ENCODE data around the gene B4GALNT4.
"Not testable (repeated sequence)": the region's sequence is repeated elsewhere in the genome, so short reads cannot be mapped to it uniquely, and the experiment has no call there.

Gene B4GALNT4

DNA sequence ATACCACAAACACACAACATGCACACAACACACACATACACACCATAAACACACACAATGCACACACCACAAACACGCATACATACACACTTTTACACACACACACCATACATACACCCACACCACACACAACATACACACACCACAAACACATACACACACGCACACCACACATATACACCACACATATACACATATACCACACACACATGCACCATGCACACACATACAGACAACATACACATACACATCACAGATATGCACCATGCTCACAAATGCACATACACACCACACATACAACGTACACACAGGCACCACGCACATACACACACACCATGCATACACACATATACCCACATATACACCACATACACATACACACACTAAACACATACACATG is 11.7 kb upstream of the B4GALNT4 start:
- no peak for DNase-seq (ENCODE audit: low read depth in 3 of 3)

DNA sequence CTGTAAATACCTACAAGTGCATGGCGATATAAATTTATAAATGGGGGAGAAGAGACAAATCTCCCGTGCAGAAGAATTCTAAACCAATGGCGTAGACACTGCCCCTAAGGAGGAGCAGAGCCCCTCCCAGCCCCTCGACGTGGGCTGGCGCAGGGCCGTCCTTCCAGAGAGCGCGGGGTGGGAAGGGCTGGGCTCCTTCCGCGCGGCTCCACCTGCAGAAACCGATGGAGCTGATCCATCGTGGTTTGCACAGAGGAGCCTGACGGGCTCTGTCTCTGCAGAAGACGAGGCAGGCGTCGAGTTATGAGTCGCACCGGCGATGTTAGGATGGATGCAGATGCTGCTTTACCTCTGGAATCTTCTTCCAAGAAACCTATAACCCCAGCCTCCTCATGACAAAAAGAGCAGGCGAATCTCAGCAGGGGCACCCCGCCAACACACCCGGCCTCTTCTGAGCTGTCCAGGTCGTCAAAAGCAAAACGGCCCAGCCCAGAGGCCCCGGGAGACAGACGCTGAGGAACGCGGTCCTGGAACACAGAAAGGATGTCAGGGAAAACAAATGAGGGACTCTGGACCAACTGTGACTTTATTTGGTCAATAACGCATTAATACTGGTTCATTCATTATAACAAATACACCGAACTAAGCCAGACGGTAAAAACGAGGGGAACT is 11.0 kb upstream of the B4GALNT4 start:
- DNase-seq (ENCODE audit: low read depth in 3 of 3): no peak

DNA sequence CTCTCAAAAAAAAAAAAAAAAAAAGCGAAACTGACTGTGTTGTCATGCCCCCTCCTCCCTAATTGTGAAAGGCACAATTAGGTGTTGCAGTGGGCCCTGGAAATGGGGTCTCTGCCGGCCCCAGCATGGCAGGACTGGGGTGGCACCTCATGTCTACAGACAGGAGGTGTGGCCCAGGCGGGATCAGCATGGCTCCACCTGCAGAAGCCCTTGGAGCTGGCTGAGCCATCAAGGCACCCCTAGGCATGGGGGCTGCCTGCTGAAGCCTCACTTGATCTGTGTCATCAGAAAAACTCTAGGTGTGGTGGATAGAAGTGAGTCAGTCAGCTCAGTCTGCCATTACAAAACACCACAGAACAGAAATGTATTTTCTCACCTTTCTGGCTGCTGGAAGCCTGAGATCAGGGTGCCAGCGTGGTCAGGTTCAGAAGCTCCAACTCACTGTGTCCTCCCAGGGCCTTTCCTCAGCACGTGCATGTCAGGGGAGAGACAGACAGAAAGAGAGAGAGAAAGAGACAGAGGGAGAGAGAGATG is 10.1 kb upstream of the B4GALNT4 start:
- peak in 1 of 3 experiments; percentile 21 for DNase-seq (ENCODE audit: low read depth in 3 of 3)

DNA sequence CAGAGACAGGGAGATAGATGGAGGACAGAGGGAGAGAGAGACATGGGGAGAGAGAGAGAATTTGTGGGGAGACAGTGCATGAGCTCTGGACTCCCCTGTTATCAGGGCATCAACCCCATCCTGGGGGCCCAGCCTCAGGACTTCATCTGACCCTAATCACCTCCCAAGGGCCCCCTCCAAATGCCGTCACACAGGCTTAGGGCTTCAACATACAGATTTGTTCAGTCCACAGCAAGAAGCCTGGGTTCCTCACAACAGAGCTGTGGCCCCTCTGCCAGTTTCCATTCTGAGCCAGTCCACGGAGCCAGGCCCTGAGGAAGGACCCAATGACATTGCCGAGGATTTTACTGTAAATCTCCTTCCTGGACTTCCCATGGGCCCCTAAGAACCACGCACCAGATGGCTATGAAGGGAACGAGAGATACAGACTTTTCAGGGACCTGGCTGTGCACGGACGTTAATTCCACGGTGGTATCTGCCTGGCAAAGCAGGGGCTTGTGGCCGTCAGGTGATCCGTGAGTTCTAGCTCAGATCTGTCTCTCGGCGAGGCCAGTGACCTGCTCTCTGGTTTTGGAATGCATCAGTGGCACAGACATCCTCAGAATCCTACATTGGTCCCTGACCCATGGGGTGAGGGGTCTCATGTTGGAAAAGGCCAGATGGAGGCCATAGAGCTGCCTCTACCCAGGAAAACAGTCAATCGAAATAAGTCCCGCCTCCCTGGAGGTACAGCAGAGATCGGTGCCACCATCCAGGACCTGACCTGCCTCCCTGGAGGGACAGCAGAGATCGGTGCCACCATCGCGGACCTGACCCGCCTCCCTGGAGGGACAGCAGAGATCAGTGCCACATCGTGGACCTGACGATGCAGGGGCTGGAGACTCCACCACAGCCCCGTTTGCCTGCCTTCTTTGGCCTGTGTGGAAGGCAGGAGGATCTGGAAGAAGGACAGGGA is 8.7 kb upstream of the B4GALNT4 start:
- no peak for DNase-seq (ENCODE audit: low read depth in 3 of 3)

DNA sequence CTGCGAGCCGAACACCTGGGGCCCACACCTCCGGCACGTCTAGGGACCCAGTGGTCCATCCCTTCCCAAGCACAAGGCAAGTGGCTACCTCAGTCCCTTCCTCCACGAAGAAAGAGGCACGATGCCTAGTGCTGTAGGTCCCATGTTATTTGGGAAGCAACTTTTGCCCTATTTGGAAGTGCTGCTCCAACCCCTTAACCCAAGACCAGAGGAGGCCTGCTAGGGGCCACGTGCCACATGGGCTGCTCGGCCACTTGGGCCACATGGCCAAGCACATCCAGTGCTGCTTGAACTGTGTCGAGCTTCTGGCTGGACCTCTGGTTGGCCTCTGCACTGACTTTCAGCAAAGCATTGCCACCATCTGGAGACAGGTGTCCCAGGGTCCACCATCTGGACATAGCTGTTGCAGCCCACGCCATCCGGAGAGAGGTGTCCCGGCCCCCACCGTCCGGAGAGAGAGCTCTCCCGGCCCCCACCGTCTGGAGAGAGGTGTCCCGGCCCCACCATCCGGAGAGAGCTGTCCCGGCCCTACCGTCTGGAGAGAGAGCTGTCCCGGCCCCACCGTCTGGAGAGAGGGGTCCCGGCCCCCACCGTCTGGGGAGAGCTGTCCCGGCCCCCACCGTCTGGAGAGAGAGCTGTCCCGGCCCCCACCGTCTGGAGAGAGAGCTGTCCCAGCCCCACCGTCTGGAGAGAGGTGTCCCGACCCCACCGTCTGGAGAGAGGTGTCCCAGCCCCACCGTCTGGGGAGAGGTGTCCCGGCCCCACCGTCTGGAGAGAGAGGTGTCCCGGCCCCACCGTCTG is 6.5 kb upstream of the B4GALNT4 start:
- no peak for DNase-seq (ENCODE audit: low read depth in 3 of 3)

DNA sequence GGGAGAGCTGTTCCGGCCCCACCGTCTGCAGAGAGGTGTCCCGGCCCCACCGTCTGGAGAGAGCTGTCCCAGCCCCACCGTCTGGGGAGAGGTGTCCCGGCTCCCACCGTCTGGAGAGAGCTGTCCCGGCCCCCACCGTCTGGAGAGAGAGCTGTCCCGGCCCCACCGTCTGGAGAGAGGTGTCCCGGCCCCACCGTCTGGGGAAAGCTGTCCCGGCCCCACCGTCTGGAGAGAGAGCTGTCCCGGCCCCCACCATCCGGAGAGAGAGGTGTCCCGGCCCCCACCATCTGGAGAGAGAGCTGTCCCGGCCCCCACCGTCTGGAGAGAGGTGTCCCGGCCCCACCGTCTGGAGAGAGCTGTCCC is 5.9 kb upstream of the B4GALNT4 start:
- DNase-seq (ENCODE audit: low read depth in 3 of 3): not testable (repeated sequence)

DNA sequence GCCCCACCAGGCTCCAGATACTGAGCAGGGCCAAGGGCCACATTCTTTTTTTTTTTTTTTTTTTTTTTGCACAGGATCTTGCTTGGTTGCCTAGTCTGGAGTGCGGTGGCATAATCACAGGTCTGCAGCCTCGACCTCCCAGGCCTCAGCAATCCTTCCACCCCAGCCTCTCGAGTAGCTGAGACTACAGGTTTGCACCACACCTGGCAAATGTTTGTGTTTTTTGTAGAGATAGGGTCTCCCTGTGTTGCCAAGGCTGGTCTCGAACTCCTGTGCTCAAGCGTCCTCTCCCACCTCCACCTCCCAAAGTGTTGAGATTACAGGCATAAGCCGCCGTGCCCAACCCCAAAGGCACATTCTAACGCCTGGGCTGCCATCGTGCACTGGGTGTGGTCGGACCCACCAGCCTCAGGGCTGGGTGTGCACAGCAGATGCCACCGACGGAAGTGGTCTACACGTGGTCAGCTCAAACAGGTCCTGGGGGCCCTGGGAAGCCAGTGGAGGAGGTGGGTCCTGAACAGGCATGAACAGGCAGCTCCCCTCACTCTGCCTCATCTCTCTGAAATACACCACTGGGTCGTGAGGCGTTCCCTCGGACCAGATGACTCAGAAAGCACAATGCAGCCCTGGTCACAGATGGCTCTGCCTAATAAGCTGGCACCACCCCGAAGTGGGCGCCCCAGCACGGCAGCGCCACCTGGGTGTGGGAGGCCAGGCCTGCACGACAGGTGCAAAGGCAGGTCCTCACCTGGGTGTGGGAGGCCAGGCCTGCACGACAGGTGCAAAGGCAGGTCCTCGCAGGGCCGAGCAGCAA is 5.1 kb upstream of the B4GALNT4 start:
- DNase-seq (ENCODE audit: low read depth in 3 of 3): peak in 2 of 3 experiments; percentile 15 to 51

DNA sequence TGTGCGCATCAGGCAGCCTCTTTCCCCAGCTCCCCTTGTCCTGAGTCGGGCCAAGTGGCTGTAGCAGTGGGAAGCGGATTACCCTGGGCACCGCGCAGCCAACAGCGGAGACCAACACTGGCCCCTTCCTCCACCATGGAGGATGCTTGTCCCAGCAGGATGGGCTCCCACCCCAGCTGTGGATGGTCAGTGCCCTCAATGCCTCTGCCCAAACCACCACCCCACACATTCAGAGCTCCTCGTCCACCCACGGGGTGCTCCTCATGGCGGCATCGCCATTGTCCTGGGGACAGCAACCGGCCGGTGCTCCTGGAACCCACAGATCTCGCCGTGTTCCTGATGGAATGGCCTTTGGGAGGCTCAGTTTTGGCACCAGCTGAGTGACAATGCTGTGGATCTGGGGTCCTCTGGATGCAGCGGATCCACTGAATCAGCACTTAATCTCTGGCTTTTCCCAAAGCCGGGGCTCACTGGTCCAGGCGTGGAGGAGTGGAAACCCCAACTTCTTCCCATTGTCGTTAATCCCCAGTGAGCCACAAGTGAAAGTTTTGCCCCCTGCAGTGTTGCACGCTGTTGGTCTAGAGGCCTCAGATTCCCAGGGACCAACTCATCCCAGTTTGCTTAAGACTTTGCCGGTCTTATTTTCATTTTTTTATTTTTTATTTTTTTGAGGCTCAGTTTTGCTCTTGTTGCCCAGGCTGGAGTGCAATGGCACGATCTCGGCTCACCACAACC is 4.1 kb upstream of the B4GALNT4 start:
- DNase-seq (ENCODE audit: low read depth in 3 of 3): no peak

DNA sequence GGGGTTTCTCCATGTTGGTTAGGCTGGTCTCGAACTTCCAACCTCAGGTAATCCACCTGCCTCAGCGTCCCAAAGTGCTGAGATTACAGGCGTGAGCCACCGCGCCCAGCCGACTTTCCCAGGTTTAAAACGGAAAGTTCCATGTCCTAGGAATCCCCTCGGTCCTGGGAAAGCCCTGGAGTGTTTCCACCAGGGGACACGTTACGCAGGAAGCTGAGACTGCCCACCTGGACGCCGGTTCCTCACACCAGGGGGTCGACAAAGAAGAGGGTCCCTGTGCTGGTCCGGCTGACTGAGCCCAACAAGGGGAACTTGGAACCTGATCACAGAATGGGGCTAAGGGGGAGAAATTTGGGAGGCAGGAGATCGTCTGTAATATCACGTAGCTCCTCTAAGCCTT is 3.5 kb upstream of the B4GALNT4 start:
- DNase-seq (ENCODE audit: low read depth in 3 of 3): no peak

DNA sequence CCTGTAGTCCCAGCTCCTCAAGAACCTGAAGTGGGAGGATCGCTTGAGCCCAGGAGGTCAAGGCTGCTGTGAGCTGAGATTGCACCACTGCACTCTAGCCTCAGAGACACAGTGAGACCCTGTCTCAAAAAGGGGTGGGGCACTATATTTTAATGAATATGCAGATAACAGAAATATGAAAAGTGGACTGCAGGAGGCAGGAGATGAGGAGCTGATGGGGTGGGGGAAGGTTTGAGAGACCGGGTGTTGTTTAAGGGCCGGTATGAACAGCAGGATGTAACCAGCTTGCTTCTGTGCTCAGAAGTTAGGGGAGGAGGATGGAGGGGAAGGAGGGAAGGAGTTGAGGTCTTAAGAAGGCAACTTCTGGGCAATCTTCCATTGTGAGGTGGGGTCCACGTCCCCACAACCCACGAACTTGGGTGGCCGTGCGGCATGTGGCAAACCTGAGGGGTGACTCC is 1.3 kb upstream of the B4GALNT4 start:
- no peak for DNase-seq (ENCODE audit: low read depth in 3 of 3)

DNA sequence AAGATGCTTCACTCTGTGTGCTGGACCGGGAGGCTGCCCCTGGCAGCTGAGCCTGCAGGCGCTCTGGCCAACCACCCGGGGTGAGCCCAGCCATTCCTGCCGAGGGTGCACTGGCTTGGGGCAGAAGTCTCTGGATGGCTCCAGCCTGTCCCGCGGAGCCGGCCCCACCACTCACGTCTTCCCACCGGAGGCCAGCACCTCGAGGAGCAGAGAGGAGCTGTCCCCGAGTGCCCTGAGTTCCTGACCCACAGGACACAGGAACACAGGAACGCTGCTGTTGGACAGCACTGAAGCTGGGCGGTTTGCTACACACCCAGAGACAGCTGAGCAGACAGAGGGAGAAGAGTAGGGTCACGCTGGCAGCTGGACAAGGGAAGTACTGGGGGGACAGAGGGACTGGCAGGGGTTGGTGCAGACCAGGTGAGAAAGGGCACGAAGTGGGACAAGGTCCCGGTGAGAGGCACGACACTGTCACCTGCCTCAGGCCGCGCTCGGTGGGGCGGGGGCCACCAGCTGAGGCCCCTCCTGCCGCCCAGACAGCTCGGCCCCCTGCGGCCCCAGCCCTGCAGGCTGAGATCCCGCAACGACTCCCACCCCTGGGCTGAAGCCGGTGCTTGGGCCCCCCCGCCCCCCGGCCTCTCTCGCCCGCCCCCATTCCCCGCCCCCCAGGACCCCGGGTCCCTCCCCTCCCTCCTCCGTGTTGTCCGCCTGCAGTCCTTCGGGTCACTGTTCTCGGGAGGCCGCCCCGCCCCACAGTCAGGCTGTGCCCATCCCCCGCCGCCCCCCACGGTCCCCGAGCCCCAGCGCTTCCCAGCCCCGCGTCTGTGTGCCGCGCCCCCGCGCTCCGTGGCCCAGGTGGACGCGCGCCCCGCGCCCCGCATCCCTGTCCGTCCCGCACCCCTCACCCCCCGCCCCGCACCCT is 624 bp upstream of the B4GALNT4 start:
- DNase-seq (ENCODE audit: low read depth in 3 of 3): no peak

DNA sequence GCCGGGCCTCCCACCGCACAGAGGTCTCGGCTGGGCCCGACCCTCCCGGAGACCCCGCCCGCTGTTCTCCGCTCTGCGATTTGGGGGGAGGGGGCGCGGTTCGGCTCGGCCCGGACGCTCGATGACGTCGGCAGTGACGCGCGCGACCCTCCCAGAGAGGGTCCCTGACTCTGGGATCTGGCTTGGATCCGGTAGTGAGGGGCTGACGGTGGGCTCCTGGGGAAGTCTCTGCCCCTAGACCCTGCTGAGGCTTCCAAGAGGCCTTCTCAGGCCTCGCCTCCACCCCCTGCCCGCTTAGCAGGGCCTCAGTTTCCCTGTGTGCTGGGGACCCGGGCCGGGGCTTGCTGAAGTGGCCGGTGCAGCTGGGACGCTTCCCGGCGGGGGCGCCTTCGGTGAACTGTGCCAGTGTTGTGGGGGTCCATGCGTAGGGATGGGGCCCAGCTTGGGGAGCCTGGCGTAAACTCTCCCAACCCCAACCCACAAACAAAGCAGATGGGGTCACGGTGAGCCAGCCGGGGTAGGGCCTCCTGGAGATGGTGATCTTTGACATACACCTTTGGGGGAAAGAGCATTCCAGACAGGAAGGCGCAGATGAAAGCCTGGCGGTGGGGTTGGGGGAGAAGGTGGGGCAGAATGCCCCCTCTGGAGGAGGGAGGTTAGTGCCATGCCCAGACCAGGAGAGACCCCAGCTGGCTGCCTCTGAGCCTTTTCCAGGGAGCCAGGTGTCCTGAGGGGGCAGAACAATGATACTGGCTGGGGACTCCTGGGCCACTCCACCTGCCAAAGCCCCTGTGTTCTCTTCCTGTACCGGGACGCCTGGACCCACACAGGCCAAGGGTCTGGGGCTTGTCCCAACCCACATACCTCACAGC is 1.0 kb downstream of the B4GALNT4 start:
- DNase-seq (ENCODE audit: low read depth in 3 of 3): no peak

DNA sequence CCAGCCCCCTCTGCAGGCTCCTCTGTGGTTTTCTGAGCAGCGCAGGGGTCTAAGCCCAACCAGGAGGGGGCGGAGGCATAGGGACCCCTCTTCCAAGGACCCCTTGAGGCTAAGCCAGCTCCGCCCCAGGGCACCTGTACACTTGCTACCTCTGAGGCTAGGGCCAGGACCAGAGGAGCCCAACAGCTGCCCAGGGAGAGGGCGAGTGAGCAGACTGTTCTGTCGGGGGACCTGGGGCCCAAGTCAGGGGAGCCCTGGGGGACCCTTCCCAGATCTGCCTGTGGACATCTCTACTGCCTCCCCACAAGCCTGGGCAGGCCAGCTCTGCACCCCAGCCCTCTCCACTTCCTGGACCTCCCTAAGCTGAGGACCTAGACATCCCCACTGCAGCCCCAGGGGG is 1.8 kb downstream of the B4GALNT4 start:
- DNase-seq (ENCODE audit: low read depth in 3 of 3): no peak

DNA sequence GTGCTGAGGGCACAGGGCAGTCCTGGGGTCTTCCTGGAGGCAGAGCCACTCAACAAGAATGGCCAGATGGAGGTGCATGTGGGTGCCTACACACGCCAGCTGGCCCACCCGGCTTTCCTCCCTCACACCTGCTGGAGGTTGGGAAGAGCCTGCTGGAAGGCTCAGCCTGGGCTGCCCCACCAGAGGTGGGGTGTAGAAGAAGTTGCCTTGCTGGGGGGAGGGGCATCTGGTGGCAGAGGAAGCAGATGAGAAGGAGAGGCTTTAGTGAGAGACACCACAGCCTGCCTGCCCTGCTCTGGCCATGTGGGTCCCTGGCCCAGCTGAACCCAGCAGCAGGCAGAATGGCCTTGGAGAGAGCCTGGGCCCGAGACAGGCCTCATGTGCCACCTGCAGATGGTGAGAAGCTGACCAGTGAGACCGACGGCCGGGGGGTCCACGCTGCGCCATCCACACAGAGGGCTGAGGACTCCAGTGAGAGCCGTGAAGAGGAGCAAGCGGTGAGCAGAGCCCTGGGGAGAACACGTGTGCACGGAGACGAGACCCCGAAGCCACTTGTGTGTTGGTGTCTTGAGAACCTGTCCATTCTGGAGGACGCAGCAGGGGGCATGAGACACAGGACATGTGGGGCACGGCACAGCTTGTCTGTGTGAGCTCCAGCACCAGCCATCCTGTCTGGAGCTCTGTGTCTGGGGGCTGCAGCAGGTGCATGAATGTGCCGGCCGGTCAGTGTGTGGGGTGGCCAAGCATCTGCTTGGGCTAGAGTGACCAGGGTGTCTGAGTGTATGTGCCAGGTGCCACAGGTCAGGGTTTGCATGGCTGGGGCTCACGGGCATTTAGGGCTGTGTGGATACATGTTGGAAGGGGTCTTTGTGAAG is 2.7 kb downstream of the B4GALNT4 start:
- DNase-seq (ENCODE audit: low read depth in 3 of 3): no peak

DNA sequence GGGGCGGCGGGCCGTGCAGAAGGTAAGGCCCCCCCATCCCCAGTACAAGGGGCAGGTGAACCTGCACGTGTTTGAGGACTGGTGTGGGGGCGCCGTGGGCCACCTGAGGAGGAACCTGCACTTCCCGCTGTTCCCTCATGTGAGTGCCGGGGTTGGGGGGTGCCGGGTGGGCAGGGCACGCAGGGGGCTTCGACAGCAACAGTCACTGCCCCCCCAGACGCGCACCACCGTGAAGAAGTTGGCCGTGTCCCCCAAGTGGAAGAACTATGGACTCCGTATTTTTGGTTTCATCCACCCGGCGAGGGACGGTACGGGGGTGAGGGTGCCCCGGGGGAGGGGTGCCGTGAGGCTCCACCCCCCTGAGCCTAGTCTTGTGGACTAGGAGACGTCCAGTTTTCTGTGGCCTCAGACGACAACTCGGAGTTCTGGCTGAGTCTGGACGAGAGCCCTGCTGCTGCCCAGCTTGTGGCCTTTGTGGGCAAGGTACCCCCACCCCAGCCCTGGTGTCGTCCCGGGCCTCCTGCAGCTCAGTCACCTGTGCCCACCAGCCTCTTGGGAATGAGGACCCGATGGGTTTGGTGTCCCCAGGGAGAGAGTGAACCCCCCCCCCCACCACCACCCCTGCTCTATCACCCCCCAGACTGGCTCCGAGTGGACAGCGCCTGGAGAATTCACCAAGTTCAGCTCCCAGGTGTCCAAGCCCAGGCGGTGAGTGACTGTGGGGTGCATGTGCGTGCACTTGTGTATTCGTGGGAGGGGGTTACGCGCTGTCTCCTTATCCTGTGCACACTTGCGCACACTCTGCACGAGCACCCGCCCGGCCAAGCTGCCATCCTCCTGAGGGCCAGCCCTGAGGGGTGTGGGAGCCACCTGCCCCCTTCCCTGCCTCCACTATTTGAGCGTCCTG is 3.8 kb downstream of the B4GALNT4 start:
- DNase-seq (ENCODE audit: low read depth in 3 of 3): no peak

Data from stimulated activated CD4-positive, alpha-beta T cell treated with anti-CD3 and anti-CD28 coated beads, TNF-alpha, amount 100 ng/mL, for 24 hours (primary cell).